Panc1 (cell line): ENCODE results near the gene SKOR1. TPM values are rescaled to one million over a fixed set of nuclear protein-coding genes. Genes with fewer than 3 reads are reported as not detected.
A peak's percentile ranks its signal among the peaks of the same experiment; 100 is the strongest.

Source experiments
- ATAC-seq: fragments of 200-7000 bp; cut with Tn5 transposase; 2 replicates; pipeline ENCODE4 v1.9.1; 2020; ENCODE audit warnings: mild to moderate bottlenecking, moderate library complexity
- BruUV-seq: library from RNA; stranded (reverse); fragments of 400-500 nt; replicated peaks from 2 replicates; lab custom pipeline; 2021; lab: Mats Ljungman, UMichigan
- CTCF ChIA-PET: fragments of 300-600 bp; sonication (Branson Sonifier 250); formaldehyde crosslinking; loops from one replicate; lab custom pipeline; 2022; ENCODE audit warnings: antibody characterized with exemption; lab: Charles Lee
- POLR2A ChIA-PET: fragments of 300-600 bp; sonication (Branson Sonifier 250); formaldehyde crosslinking; loops from one replicate; lab custom pipeline; 2022; ENCODE audit warnings: antibody characterized with exemption; lab: Charles Lee
- DNase-seq: peaks from one replicate; pipeline ENCODE4 v3.0.0-alpha.2; 2010; ENCODE audit warnings: low read depth, low spot score
- H3K27ac ChIP-seq: 2 replicates; pipeline ENCODE4 v1.5.1; 2011; ENCODE audit warnings: mild to moderate bottlenecking, low read length, inconsistent platforms
- H3K27me3 ChIP-seq: fragments of 200-500 bp; sonication (Bioruptor generic); 2 replicates; pipeline ENCODE4 v1.6.0; 2014; ENCODE audit warnings: low read length, inconsistent platforms; ENCODE audit not compliant: control insufficient read depth, insufficient read depth
- H3K36me3 ChIP-seq: fragments of 200-500 bp; sonication (Bioruptor generic); 2 replicates; pipeline ENCODE4 v1.5.1; 2014; ENCODE audit warnings: inconsistent platforms, mild to moderate bottlenecking, low read length, moderate library complexity; ENCODE audit not compliant: control insufficient read depth, insufficient read depth
- H3K4me1 ChIP-seq: 2 replicates; pipeline ENCODE4 v1.5.1; 2011; ENCODE audit warnings: inconsistent platforms, mild to moderate bottlenecking, low read length, moderate library complexity; ENCODE audit not compliant: control insufficient read depth, insufficient read depth
- H3K4me3 ChIP-seq, 2 experiments: 2 replicates each; pipeline ENCODE4 v1.5.1; 2011 to 2012; ENCODE audit warnings: low read depth in 2 of 2, low read length in 2 of 2, mild to moderate bottlenecking in 2 of 2, inconsistent platforms in 1 of 2, moderate library complexity in 1 of 2
- H3K9me3 ChIP-seq: fragments of 200-500 bp; sonication (Bioruptor generic); 2 replicates; pipeline ENCODE4 v1.5.1; 2014; ENCODE audit warnings: low read depth, mild to moderate bottlenecking, inconsistent platforms, low read length, moderate library complexity; ENCODE audit not compliant: control insufficient read depth, insufficient read depth
- CTCF ChIP-seq: fragments of 450-650 bp; IDR thresholded peaks from 2 replicates; pipeline ENCODE4 v1.5.1; 2017; ENCODE audit warnings: mild to moderate bottlenecking
- POLR2AphosphoS5 ChIP-seq: IDR thresholded peaks from 2 replicates; pipeline ENCODE4 v1.6.1; 2012; ENCODE audit warnings: mild to moderate bottlenecking, low read depth, low read length, moderate library complexity
- REST ChIP-seq, 2 experiments: IDR thresholded peaks; 2 replicates each; pipeline ENCODE4 v1.6.1; 2011 to 2012; ENCODE audit warnings: low read depth in 2 of 2, control low read depth in 1 of 2, low read length in 1 of 2, mild to moderate bottlenecking in 1 of 2, moderate library complexity in 1 of 2; ENCODE audit not compliant: insufficient read depth in 1 of 2
- SIN3A ChIP-seq: IDR thresholded peaks from 2 replicates; pipeline ENCODE4 v1.6.1; 2012; ENCODE audit warnings: low read depth, mild to moderate bottlenecking, low read length, moderate library complexity, borderline replicate concordance; ENCODE audit not compliant: insufficient read depth
- TCF7L2 ChIP-seq: IDR thresholded peaks from 2 replicates; pipeline ENCODE4 v1.6.1; 2011; ENCODE audit warnings: mild to moderate bottlenecking, low read depth, low read length, inconsistent platforms
- in situ Hi-C: cut with HindIII; loops from 2 replicates; pipeline ENCODE4 v1.10.0; 2016; ENCODE audit warnings: low sequenced_read_pairs, low pct_unique_long_range_greater_than_20kb
- intact Hi-C: fragments of 100-400 bp; cut with micrococcal nuclease; formaldehyde crosslinking; loops from one replicate; pipeline ENCODE4 v1.10.0; 2022; ENCODE audit not compliant: unreplicated experiment
- total RNA-seq: library from RNA; stranded (reverse); gene quantifications from one replicate; pipeline ENCODE4 v1.2.1, GENCODE V29; 2021; ENCODE audit not compliant: unreplicated experiment

SKOR1 gene
- total RNA-seq, 1 experiment from 2014 or later: 0.21 TPM

DNA sequence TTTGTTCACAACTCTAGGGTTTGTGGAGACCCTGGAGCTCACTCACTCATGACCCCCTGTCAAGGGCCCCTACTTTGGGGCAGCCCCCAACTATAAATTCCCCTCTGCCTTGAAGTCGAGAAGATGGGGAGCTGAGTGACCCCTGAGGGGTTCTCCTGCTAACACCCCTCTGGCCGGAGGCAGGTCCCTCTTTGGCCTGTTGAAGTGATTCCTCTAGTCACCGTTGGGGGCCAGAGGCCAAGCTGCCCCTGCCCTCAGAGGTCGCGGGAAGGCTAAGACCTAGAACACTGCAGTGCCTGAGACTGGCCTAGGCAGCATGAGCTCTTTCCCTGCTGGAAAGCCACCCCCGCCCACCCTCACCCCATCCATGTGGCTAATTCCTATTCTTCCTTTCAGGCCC is 15.4 kb upstream of the SKOR1 start:
- no peak for DNase-seq
- no peak for TF ChIP-seq POLR2AphosphoS5
- TF ChIP-seq REST (IDR thresholded peaks at IDR 0.05; ENCODE audit: insufficient read depth in 1 of 2, low read depth in 2 of 2, low read length in 1 of 2): no peak
- TF ChIP-seq TCF7L2: no peak
- no peak for TF ChIP-seq SIN3A
- TF ChIP-seq CTCF: no peak
- BruUV-seq: no TSS peak
- ChIA-PET CTCF (interaction anchor here (0.6 kb wide), 1 partner anchor 486 kb away, joined by 3 read pairs; no protein-coding TSS in a partner anchor), POLR2A (no interaction called here)
- H3K36me3 ChIP-seq: no peaks in the 10 kb centered on the region
- in situ Hi-C loops (no loop called here), intact Hi-C loops (no loop called here)
- no peaks in the 10 kb centered on the region for H3K4me1 ChIP-seq
- no peak overlapping the region for H3K27ac ChIP-seq
- H3K4me3 ChIP-seq: no peak overlapping the region
- H3K9me3 ChIP-seq: no peaks in the 10 kb centered on the region
- ATAC-seq: no peak
- no peaks in the 10 kb centered on the region for H3K27me3 ChIP-seq

DNA sequence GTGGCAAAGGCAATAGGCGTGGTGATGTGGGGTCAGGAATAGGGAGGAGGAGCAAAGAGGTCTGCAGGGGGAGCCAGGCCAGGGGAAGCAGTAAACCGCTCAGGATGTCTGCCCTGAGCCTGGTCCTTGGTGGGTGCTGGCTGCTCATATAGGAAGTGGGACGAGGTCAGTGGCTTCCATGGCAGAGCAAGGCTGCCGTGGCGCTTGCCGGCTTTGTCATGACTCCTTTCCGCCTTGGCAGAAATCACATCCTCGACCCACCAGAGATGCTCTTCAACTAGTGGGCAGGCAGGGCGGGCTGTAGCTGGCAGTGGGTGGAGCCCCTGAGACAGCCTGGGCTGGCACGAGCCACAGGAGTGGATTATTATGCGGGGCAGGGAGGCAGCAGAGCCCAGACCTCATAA is 13.1 kb upstream of the SKOR1 start:
- BruUV-seq: no TSS peak

More for the DNA sequence above, 13.1 kb upstream of the SKOR1 start:
- ATAC-seq: peak; percentile 60; the same call in 1 of the 2 replicates
- no peak for DNase-seq
- Histone ChIP-seq H3K4me1 (no peaks in the 10 kb centered on the region), H3K9me3 (no peaks in the 10 kb centered on the region), H3K36me3 (no peaks in the 10 kb centered on the region), H3K27me3 (peaks cover 2% of the 10 kb centered on the region; the same call in 1 of the 2 replicates), H3K4me3 (no peak overlapping the region), H3K27ac (no peak overlapping the region)
- ChIA-PET POLR2A (no interaction called here), CTCF (no interaction called here)
- in situ Hi-C loops (no loop called here), intact Hi-C loops (no loop called here)
- TF ChIP-seq CTCF (no peak), REST (IDR thresholded peaks at IDR 0.05; ENCODE audit: insufficient read depth in 1 of 2, low read depth in 2 of 2, low read length in 1 of 2) (no peak), SIN3A (no peak), POLR2AphosphoS5 (no peak), TCF7L2 (no peak)
